MG63 (cell line): ENCODE results near the gene FOXJ3. TPM values are rescaled to one million over a fixed set of nuclear protein-coding genes. Genes with fewer than 3 reads are reported as not detected.

Experiments used
- DNase-seq: peaks from one replicate; pipeline ENCODE4 v3.0.0-alpha.2; 2020
- H3K27me3 ChIP-seq: fragments of 250-450 bp; sonication (Bioruptor Pico); 2 replicates; pipeline ENCODE4 v1.5.1; 2020; ENCODE audit warnings: mild to moderate bottlenecking, moderate library complexity
- H3K36me3 ChIP-seq: fragments of 250-450 bp; sonication (Bioruptor Pico); 2 replicates; pipeline ENCODE4 v1.5.1; 2020; ENCODE audit warnings: mild to moderate bottlenecking, moderate library complexity
- H3K4me3 ChIP-seq: fragments of 250-450 bp; sonication (Bioruptor Pico); 2 replicates; pipeline ENCODE4 v1.5.1; 2020; ENCODE audit warnings: mild to moderate bottlenecking, moderate library complexity
- H3K9me3 ChIP-seq: fragments of 250-450 bp; sonication (Bioruptor Pico); 2 replicates; pipeline ENCODE4 v1.5.1; 2020; ENCODE audit warnings: mild to moderate bottlenecking, moderate library complexity
- total RNA-seq: library from RNA; depleted of rRNA; stranded (reverse); fragments of >200 nt; shearing (Covaris generic); gene quantifications from 2 replicates; pipeline ENCODE4 v1.2.3, GENCODE V29; 2014; ENCODE audit warnings: low replicate concordance

FOXJ3 gene
- total RNA-seq, 1 experiment from 2014 or later: 28.7 TPM

- no peak for DNase-seq
- Histone ChIP-seq H3K4me3 (no peak overlapping the region), H3K9me3 (no peaks in the 10 kb centered on the region), H3K36me3 (no peaks in the 10 kb centered on the region), H3K27me3 (no peaks in the 10 kb centered on the region)
Measured at GRCh38 chr1:42340901-42341300, 5.9 kb upstream of the FOXJ3 start.

- no peaks in the 10 kb centered on the region for H3K27me3 ChIP-seq
- no peaks in the 10 kb centered on the region for H3K36me3 ChIP-seq
- peak; percentile 66 for DNase-seq
- H3K9me3 ChIP-seq: no peaks in the 10 kb centered on the region
- H3K4me3 ChIP-seq: no peak overlapping the region
Measured at GRCh38 chr1:42340093-42340492, 5.1 kb upstream of the FOXJ3 start.

GRCh38 chr1:42336978-42337377, 1.9 kb upstream of the FOXJ3 start:
- no peak for DNase-seq
- no peaks in the 10 kb centered on the region for H3K27me3 ChIP-seq
- no peak overlapping the region for H3K4me3 ChIP-seq
- no peaks in the 10 kb centered on the region for H3K36me3 ChIP-seq
- no peaks in the 10 kb centered on the region for H3K9me3 ChIP-seq

GRCh38 chr1:42335809-42336518, 929 bp upstream of the FOXJ3 start:
- Histone ChIP-seq H3K9me3 (no peaks in the 10 kb centered on the region), H3K27me3 (no peaks in the 10 kb centered on the region), H3K4me3 (peak overlapping the region; percentile 95), H3K36me3 (no peaks in the 10 kb centered on the region)
- peak; percentile 21 for DNase-seq

- no peaks in the 10 kb centered on the region for H3K36me3 ChIP-seq
- no peaks in the 10 kb centered on the region for H3K9me3 ChIP-seq
- H3K27me3 ChIP-seq: no peaks in the 10 kb centered on the region
- H3K4me3 ChIP-seq: peak overlapping the region; percentile 95
- DNase-seq: peak; percentile 69
Measured at GRCh38 chr1:42334240-42335049, 590 bp downstream of the FOXJ3 start.

GRCh38 chr1:42333662-42334239, 1.3 kb downstream of the FOXJ3 start:
- H3K27me3 ChIP-seq: no peaks in the 10 kb centered on the region
- H3K36me3 ChIP-seq: no peaks in the 10 kb centered on the region
- DNase-seq: no peak
- H3K4me3 ChIP-seq: peak overlapping the region; percentile 95
- no peaks in the 10 kb centered on the region for H3K9me3 ChIP-seq

- Histone ChIP-seq H3K4me3 (peak overlapping the region; percentile 95), H3K27me3 (no peaks in the 10 kb centered on the region), H3K36me3 (no peaks in the 10 kb centered on the region), H3K9me3 (no peaks in the 10 kb centered on the region)
- no peak for DNase-seq
Measured at GRCh38 chr1:42332877-42333276, 2.2 kb downstream of the FOXJ3 start.

- Histone ChIP-seq H3K9me3 (no peaks in the 10 kb centered on the region), H3K27me3 (no peaks in the 10 kb centered on the region), H3K4me3 (no peak overlapping the region), H3K36me3 (no peaks in the 10 kb centered on the region)
- DNase-seq: no peak
Measured at GRCh38 chr1:42330215-42330614, 4.8 kb downstream of the FOXJ3 start.

GRCh38 chr1:42328916-42329496, 6.0 kb downstream of the FOXJ3 start:
- DNase-seq: no peak
- Histone ChIP-seq H3K27me3 (no peaks in the 10 kb centered on the region), H3K9me3 (no peaks in the 10 kb centered on the region), H3K4me3 (no peak overlapping the region), H3K36me3 (no peaks in the 10 kb centered on the region)

GRCh38 chr1:42328047-42328625, 6.9 kb downstream of the FOXJ3 start:
- Histone ChIP-seq H3K4me3 (no peak overlapping the region), H3K36me3 (peaks cover 5% of the 10 kb centered on the region; the same call in 1 of the 2 replicates), H3K27me3 (no peaks in the 10 kb centered on the region), H3K9me3 (no peaks in the 10 kb centered on the region)
- DNase-seq: no peak

GRCh38 chr1:42325014-42325402, 10.0 kb downstream of the FOXJ3 start:
- no peaks in the 10 kb centered on the region for H3K27me3 ChIP-seq
- no peaks in the 10 kb centered on the region for H3K9me3 ChIP-seq
- no peak for DNase-seq
- no peak overlapping the region for H3K4me3 ChIP-seq
- peaks cover 5% of the 10 kb centered on the region; the same call in 1 of the 2 replicates for H3K36me3 ChIP-seq

GRCh38 chr1:42324398-42325013, 10.5 kb downstream of the FOXJ3 start:
- Histone ChIP-seq H3K36me3 (peaks cover 5% of the 10 kb centered on the region; the same call in 1 of the 2 replicates), H3K4me3 (no peak overlapping the region), H3K27me3 (no peaks in the 10 kb centered on the region), H3K9me3 (no peaks in the 10 kb centered on the region)
- no peak for DNase-seq

- H3K27me3 ChIP-seq: no peaks in the 10 kb centered on the region
- peaks cover 5% of the 10 kb centered on the region; the same call in 1 of the 2 replicates for H3K36me3 ChIP-seq
- no peak overlapping the region for H3K4me3 ChIP-seq
- H3K9me3 ChIP-seq: no peaks in the 10 kb centered on the region
- DNase-seq: no peak
Measured at GRCh38 chr1:42323551-42323950, 11.5 kb downstream of the FOXJ3 start.

- peaks cover 5% of the 10 kb centered on the region; the same call in 1 of the 2 replicates for H3K36me3 ChIP-seq
- no peaks in the 10 kb centered on the region for H3K9me3 ChIP-seq
- no peak for DNase-seq
- no peaks in the 10 kb centered on the region for H3K27me3 ChIP-seq
- no peak overlapping the region for H3K4me3 ChIP-seq
Measured at GRCh38 chr1:42322577-42322976, 12.5 kb downstream of the FOXJ3 start.

- H3K9me3 ChIP-seq: no peaks in the 10 kb centered on the region
- H3K27me3 ChIP-seq: no peaks in the 10 kb centered on the region
- no peak for DNase-seq
- peaks cover 5% of the 10 kb centered on the region; the same call in 1 of the 2 replicates for H3K36me3 ChIP-seq
- H3K4me3 ChIP-seq: no peak overlapping the region
Measured at GRCh38 chr1:42321731-42322130, 13.3 kb downstream of the FOXJ3 start.

GRCh38 chr1:42320708-42321107, 14.3 kb downstream of the FOXJ3 start:
- Histone ChIP-seq H3K27me3 (no peaks in the 10 kb centered on the region), H3K4me3 (no peak overlapping the region), H3K36me3 (peaks cover 5% of the 10 kb centered on the region; the same call in 1 of the 2 replicates), H3K9me3 (no peaks in the 10 kb centered on the region)
- no peak for DNase-seq
